CD4-positive, alpha-beta T cell treated with Interleukin-6 for 4 hours (primary cell): ENCODE data around the gene LRIG1.

Experiments
- DNase-seq: peaks from one replicate; pipeline ENCODE4 v3.0.0-alpha.2; 2020; ENCODE audit warnings: mixed read lengths

The LRIG1 gene

GRCh38 chr3:66500576-66501482 is at the start of gene LRIG1:
Gene LRIG1, minus strand, starts transcription at chr3:66501022. Its CDS starts 615 bp downstream, at chr3:66500407.
- peak; percentile 99 for DNase-seq

GRCh38 chr3:66544619-66545429 is 44.0 kb upstream of the LRIG1 start:
- DNase-seq = no peak

GRCh38 chr3:66542153-66542552 is 41.3 kb upstream of the LRIG1 start:
- DNase-seq = no peak

GRCh38 chr3:66539466-66539989 is 38.7 kb upstream of the LRIG1 start:
- DNase-seq = no peak

GRCh38 chr3:66538390-66538789 is 37.6 kb upstream of the LRIG1 start:
- DNase-seq = no peak

GRCh38 chr3:66537735-66538134 is 36.9 kb upstream of the LRIG1 start:
- DNase-seq = no peak

GRCh38 chr3:66536791-66537190 is 36.0 kb upstream of the LRIG1 start:
- no peak for DNase-seq

GRCh38 chr3:66534304-66534845 is 33.6 kb upstream of the LRIG1 start:
- no peak for DNase-seq

GRCh38 chr3:66532613-66533012 is 31.8 kb upstream of the LRIG1 start:
- no peak for DNase-seq

GRCh38 chr3:66532160-66532587 is 31.4 kb upstream of the LRIG1 start:
- DNase-seq = no peak

GRCh38 chr3:66531256-66531655 is 30.4 kb upstream of the LRIG1 start:
- no peak for DNase-seq

GRCh38 chr3:66527246-66527645 is 26.4 kb upstream of the LRIG1 start:
- DNase-seq = no peak

GRCh38 chr3:66525771-66526170 is 24.9 kb upstream of the LRIG1 start:
- no peak for DNase-seq

GRCh38 chr3:66520724-66521123 is 19.9 kb upstream of the LRIG1 start:
- DNase-seq = no peak

GRCh38 chr3:66518644-66519043 is 17.8 kb upstream of the LRIG1 start:
- DNase-seq = no peak

GRCh38 chr3:66518126-66518525 is 17.3 kb upstream of the LRIG1 start:
- no peak for DNase-seq

GRCh38 chr3:66517241-66517640 is 16.4 kb upstream of the LRIG1 start:
- no peak for DNase-seq

- DNase-seq = no peak
These were observed 7.6 kb upstream of the LRIG1 start for GRCh38 chr3:66508461-66508860.

- DNase-seq = no peak
These were observed 6.8 kb upstream of the LRIG1 start for GRCh38 chr3:66507423-66508260.

GRCh38 chr3:66506154-66506553 is 5.3 kb upstream of the LRIG1 start:
- no peak for DNase-seq

- no peak for DNase-seq
These were observed 4.2 kb upstream of the LRIG1 start for GRCh38 chr3:66504850-66505641.
